H1 (cell line): ENCODE results near the gene DENND1A. TPM values are rescaled to one million over a fixed set of nuclear protein-coding genes. Genes with fewer than 3 reads are reported as not detected.

ENCODE experiments used
- CTCF ChIA-PET: fragments of 300-600 bp; sonication (Branson Sonifier 250); formaldehyde crosslinking; loops from one replicate; lab custom pipeline; 2021; ENCODE audit not compliant: partially characterized antibody; lab: Charles Lee
- POLR2A ChIA-PET: fragments of 300-600 bp; sonication (Branson Sonifier 250); formaldehyde crosslinking; loops from one replicate; lab custom pipeline; 2021; ENCODE audit warnings: inconsistent platforms; ENCODE audit not compliant: partially characterized antibody; lab: Charles Lee
- DNase-seq, 2 experiments: peaks; one replicate each; pipeline versions ENCODE4 v3.0.0 to v3.0.0-alpha.2; 2010 to 2022; ENCODE audit warnings: low spot score in 2 of 2, low read depth in 1 of 2, mixed read lengths in 1 of 2
- FAIRE-seq: peaks from 2 replicates; lab custom pipeline; 2011; peaks lifted over from hg19 to GRCh38; lab: Jason Lieb, UNC
- H2AFZ ChIP-seq: 2 replicates; pipeline ENCODE4 v1.8.1; 2012; ENCODE audit warnings: low read length, inconsistent platforms
- H2AK5ac ChIP-seq: 2 replicates; pipeline ENCODE4 v1.6.1; 2013; ENCODE audit warnings: low read depth, low read length
- H2BK120ac ChIP-seq: replicated peaks from 2 replicates; pipeline ENCODE3; 2013; ENCODE audit warnings: low read depth, low read length, inconsistent platforms
- H2BK12ac ChIP-seq: 2 replicates; pipeline ENCODE4 v1.6.1; 2013; ENCODE audit warnings: low read depth, low read length
- H2BK15ac ChIP-seq: 2 replicates; pipeline ENCODE4 v1.6.1; 2013; ENCODE audit warnings: low read length
- H2BK20ac ChIP-seq: 2 replicates; pipeline ENCODE4 v1.6.1; 2013; ENCODE audit warnings: low read length
- H2BK5ac ChIP-seq: 2 replicates; pipeline ENCODE4 v1.6.1; 2013; ENCODE audit warnings: low read depth, low read length
- H3K14ac ChIP-seq: 2 replicates; pipeline ENCODE4 v1.6.1; 2013; ENCODE audit warnings: inconsistent platforms; ENCODE audit not compliant: insufficient read length
- H3K18ac ChIP-seq: 2 replicates; pipeline ENCODE4 v1.6.1; 2013; ENCODE audit warnings: low read length; ENCODE audit errors: extremely low read depth
- H3K23ac ChIP-seq: 2 replicates; pipeline ENCODE4 v1.6.1; 2013; ENCODE audit warnings: inconsistent platforms; ENCODE audit not compliant: insufficient read length
- H3K23me2 ChIP-seq: 2 replicates; pipeline ENCODE4 v1.6.1; 2013; ENCODE audit warnings: low read depth, low read length
- H3K27ac ChIP-seq: 2 replicates; pipeline ENCODE4 v1.6.1; 2011; ENCODE audit warnings: low read depth, low read length, inconsistent platforms
- H3K27me3 ChIP-seq, 4 experiments: replicated peaks in 1 of 4; 1 replicate in 1 of 4; 2 replicates in 3 of 4; pipeline versions ENCODE4 v1.6.1 to v1.8.1; 2011 to 2013; ENCODE audit warnings: low read length in 3 of 4, mild to moderate bottlenecking in 3 of 4, inconsistent platforms in 2 of 4, mixed read lengths in 2 of 4, moderate library complexity in 1 of 4; ENCODE audit not compliant: control insufficient read depth in 3 of 4, insufficient read depth in 3 of 4; ENCODE audit errors: extremely low read depth in 1 of 4
- H3K36me3 ChIP-seq, 4 experiments: 2 replicates each; pipeline versions ENCODE4 v1.6.1 to v1.8.1; 2011 to 2013; ENCODE audit warnings: mild to moderate bottlenecking in 4 of 4, low read length in 3 of 4, moderate library complexity in 2 of 4, control low read depth in 1 of 4, inconsistent platforms in 1 of 4; ENCODE audit not compliant: insufficient read depth in 4 of 4, control insufficient read depth in 2 of 4
- H3K4ac ChIP-seq: replicated peaks from 2 replicates; pipeline ENCODE3; 2013; ENCODE audit warnings: low read length, low read depth, mixed read lengths, inconsistent platforms; ENCODE audit not compliant: insufficient read length
- H3K4me1 ChIP-seq, 4 experiments: replicated peaks in 1 of 4; 1 replicate in 1 of 4; 2 replicates in 3 of 4; pipeline versions ENCODE4 v1.6.1 to v1.8.1; 2011 to 2013; ENCODE audit warnings: low read length in 3 of 4, inconsistent platforms in 2 of 4, mixed read lengths in 1 of 4; ENCODE audit not compliant: insufficient read depth in 4 of 4, control insufficient read depth in 3 of 4
- H3K4me2 ChIP-seq, 2 experiments: 2 replicates each; pipeline versions ENCODE4 v1.6.1 to v1.8.1; 2011 to 2013; ENCODE audit warnings: low read depth in 2 of 2, low read length in 2 of 2, control low read depth in 1 of 2, inconsistent platforms in 1 of 2, mild to moderate bottlenecking in 1 of 2; ENCODE audit not compliant: insufficient read depth in 1 of 2
- H3K4me3 ChIP-seq, 4 experiments: fragments of 200-600, 300-600 bp in 1 of 4; sonication (generic), shearing (Covaris generic), sonication (Bioruptor Twin) in 1 of 4; 2 replicates each; pipeline versions ENCODE4 v1.5.1 to v1.8.1; 2011 to 2016; ENCODE audit warnings: low read length in 4 of 4, low read depth in 3 of 4, control low read depth in 2 of 4, inconsistent platforms in 2 of 4, mild to moderate bottlenecking in 2 of 4, mixed read lengths in 1 of 4, moderate library complexity in 1 of 4; ENCODE audit not compliant: insufficient read depth in 2 of 4; ENCODE audit errors: extremely low read depth in 1 of 4
- H3K56ac ChIP-seq: replicated peaks from 2 replicates; pipeline ENCODE3; 2013; ENCODE audit warnings: low read depth, mild to moderate bottlenecking, mixed read lengths, low read length, inconsistent platforms; ENCODE audit not compliant: insufficient read length
- H3K79me1 ChIP-seq: 2 replicates; pipeline ENCODE4 v1.6.1; 2013; ENCODE audit warnings: low read depth, low read length, control low read depth
- H3K79me2 ChIP-seq, 2 experiments: 2 replicates each; pipeline versions ENCODE4 v1.6.1 to v1.8.1; 2012 to 2013; ENCODE audit warnings: low read length in 2 of 2, mild to moderate bottlenecking in 2 of 2, inconsistent platforms in 1 of 2; ENCODE audit not compliant: insufficient read depth in 2 of 2, control insufficient read depth in 1 of 2
- H3K9ac ChIP-seq, 4 experiments: replicated peaks in 1 of 4; 1 replicate in 1 of 4; 2 replicates in 3 of 4; pipeline versions ENCODE4 v1.6.1 to v1.8.1; 2011 to 2013; ENCODE audit warnings: low read depth in 3 of 4, low read length in 3 of 4, control low read depth in 2 of 4, mild to moderate bottlenecking in 2 of 4, moderate library complexity in 2 of 4, inconsistent platforms in 1 of 4; ENCODE audit errors: extremely low read depth in 1 of 4
- H3K9me3 ChIP-seq, 2 experiments: 2 replicates each; pipeline versions ENCODE4 v1.6.1 to v1.8.1; 2012 to 2013; ENCODE audit warnings: mild to moderate bottlenecking in 2 of 2, moderate library complexity in 2 of 2, control low read depth in 1 of 2, inconsistent platforms in 1 of 2, low read depth in 1 of 2, low read length in 1 of 2, mixed read lengths in 1 of 2; ENCODE audit not compliant: insufficient read depth in 2 of 2
- H4K20me1 ChIP-seq, 2 experiments: replicated peaks in 1 of 2; 2 replicates each; pipeline versions ENCODE3 to v1.8.1; 2011 to 2013; ENCODE audit warnings: inconsistent platforms in 2 of 2, low read length in 2 of 2, mild to moderate bottlenecking in 1 of 2; ENCODE audit not compliant: insufficient read depth in 2 of 2, control insufficient read depth in 1 of 2
- H4K5ac ChIP-seq: 2 replicates; pipeline ENCODE4 v1.6.1; 2013; ENCODE audit warnings: low read length, low read depth, mixed read lengths, inconsistent platforms; ENCODE audit not compliant: insufficient read length
- H4K8ac ChIP-seq: 2 replicates; pipeline ENCODE4 v1.8.0; 2013; ENCODE audit warnings: mild to moderate bottlenecking, moderate library complexity, low read length, inconsistent platforms; ENCODE audit not compliant: insufficient read depth; ENCODE audit errors: extremely low read depth
- H4K91ac ChIP-seq: replicated peaks from 2 replicates; pipeline ENCODE3; 2013; ENCODE audit warnings: low read length, mixed read lengths, inconsistent platforms; ENCODE audit not compliant: insufficient read length
- TAF7 ChIP-seq: optimal IDR thresholded peaks from 2 replicates; pipeline ENCODE3; 2011; ENCODE audit warnings: low read depth, mild to moderate bottlenecking, inconsistent platforms, low read length, moderate library complexity, borderline replicate concordance
- WGBS, 2 experiments: shearing (Covaris generic) in 1 of 2; methylation state at CpG; one replicate each; pipeline versions ENCODE4 v1.1.6 to v1.1.7; 2013 to 2015; ENCODE audit warnings: low lambda C conversion rate in 2 of 2, mixed read lengths in 2 of 2, inconsistent platforms in 1 of 2, low coverage in 1 of 2, missing lambda C conversion rate in 1 of 2; ENCODE audit not compliant: insufficient replicate concordance in 2 of 2, insufficient coverage in 1 of 2, insufficient read length in 1 of 2; ENCODE audit errors: extremely low coverage in 1 of 2, missing lambda C conversion rate in 1 of 2; 5-methylcytosine and 5-hydroxymethylcytosine counted together
- polyA plus RNA-seq, 7 experiments: library from polyadenylated mRNA; depleted of rRNA in 3 of 7; stranded (reverse) in 5 of 7; unstranded in 2 of 7; fragments of >200 nt in 5 of 7; fragments of 200-250 nt in 2 of 7; gene quantifications; 1 replicate in 5 of 7; 2 replicates in 1 of 7; 4 replicates in 1 of 7; pipeline versions ENCODE4 v1.2.1 to v1.2.3, GENCODE V29; 2011 to 2013; ENCODE audit warnings: missing spikeins in 2 of 7, mixed read lengths in 2 of 7
- total RNA-seq: library from RNA; stranded (reverse); fragmentation: NEBNext Ultra II Directional; extraction: Animal tissue kit (Norgen Biotek cat#: 25700); gene quantifications from 2 replicates; pipeline ENCODE4 v1.2.1, GENCODE V29; 2021

DENND1A gene
- total and polyA plus RNA-seq, 2 of the 8 experiments (the other 6 are each of a cell fraction or from before 2014, with no cell fraction given), result 24.1 to 26.4 TPM

DNA sequence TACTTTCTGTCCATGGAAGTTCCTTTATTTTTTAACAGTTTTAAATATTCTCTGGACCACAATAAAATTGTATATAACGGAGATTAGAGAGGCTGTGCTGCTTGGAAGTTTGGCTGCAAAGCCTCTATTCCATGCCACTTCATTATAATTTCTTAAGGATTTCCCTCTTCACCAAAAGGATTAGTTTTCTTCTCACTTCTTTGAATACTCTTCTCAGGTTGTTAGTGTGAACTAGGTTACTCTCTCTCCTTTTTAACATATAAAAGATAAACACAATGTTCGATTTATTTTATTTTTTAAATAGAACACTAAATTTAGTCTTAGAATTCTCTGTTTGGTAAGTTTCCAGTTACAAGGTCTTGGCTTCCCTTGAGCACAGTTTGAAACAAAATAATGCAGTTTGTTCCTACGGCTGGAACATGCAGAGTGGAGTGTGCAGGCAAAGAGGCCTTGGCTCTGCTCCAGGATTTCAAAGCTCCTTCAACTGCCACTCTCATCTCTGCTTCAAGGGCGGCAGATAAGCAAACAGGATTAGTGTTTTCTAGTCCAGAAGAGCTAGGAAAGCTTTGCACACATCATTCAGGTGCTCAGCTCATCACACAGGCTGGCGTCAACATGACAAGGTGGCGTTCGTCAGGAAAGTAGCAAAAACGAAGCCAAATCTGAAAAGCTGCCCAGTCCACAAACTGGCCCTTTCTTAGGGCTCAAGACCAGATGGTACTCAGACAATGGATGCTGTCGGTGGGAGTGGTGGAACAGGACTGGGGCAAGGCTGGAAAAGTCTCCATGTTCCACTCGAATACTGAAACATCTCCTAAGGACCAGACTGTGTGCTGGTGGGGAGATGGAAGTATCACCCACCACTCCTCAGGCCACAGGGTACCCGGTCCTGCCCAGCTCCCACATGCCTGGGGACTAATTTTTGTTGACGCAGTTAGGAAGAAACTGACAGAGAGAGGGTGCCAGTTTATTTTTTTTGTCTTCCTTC lies 287.3 kb downstream of the DENND1A start:
- 91% methylated on average over 12 of the region's 12 CpGs; no CpG with 5 or more reads in 1 of the 2 experiments for WGBS, 2 experiments
- no peak overlapping the region for H3K9ac ChIP-seq
- H2BK120ac ChIP-seq, result no peak overlapping the region
- H2BK12ac ChIP-seq, result no peak overlapping the region
- no peak overlapping the region for H3K23ac ChIP-seq
- H3K4ac ChIP-seq, result no peak overlapping the region
- no peak overlapping the region for H2AFZ ChIP-seq
- H3K18ac ChIP-seq, result no peak overlapping the region
- no peak overlapping the region for H3K14ac ChIP-seq
- POLR2A ChIA-PET, result no interaction called here
- no peak overlapping the region for H2BK5ac ChIP-seq
- H4K91ac ChIP-seq, result no peak overlapping the region
- H3K9me3 ChIP-seq, result no peaks in the 10 kb centered on the region
- DNase-seq (no peak), FAIRE-seq (no peak)
- no peak overlapping the region for H4K8ac ChIP-seq
- CTCF ChIA-PET, result interaction anchor here (0.9 kb wide), 1 partner anchor 209 kb away, joined by 3 read pairs; no protein-coding TSS in a partner anchor
- no peaks in the 10 kb centered on the region for H3K27me3 ChIP-seq
- H2BK20ac ChIP-seq, result no peak overlapping the region
- H3K56ac ChIP-seq, result no peak overlapping the region
- no peak overlapping the region for H3K4me3 ChIP-seq
- H4K5ac ChIP-seq, result no peak overlapping the region
- H3K4me2 ChIP-seq, result no peak overlapping the region
- H3K4me1 ChIP-seq, result no peaks in the 10 kb centered on the region
- H2AK5ac ChIP-seq, result 0 out of 2 replicates have a peak overlapping the region, but pooled peaks have one; percentile 6
- H3K79me1 ChIP-seq, result no peaks in the 10 kb centered on the region
- no peaks in the 10 kb centered on the region; the same call in 1 of the 2 replicates for H3K23me2 ChIP-seq
- H3K27ac ChIP-seq, result no peak overlapping the region
- H3K79me2 ChIP-seq, result no peaks in the 10 kb centered on the region
- no peak for TF ChIP-seq TAF7
- no peak overlapping the region for H2BK15ac ChIP-seq
- H3K36me3 ChIP-seq, result no peaks in the 10 kb centered on the region; a peak in 1 of 8 replicates
- H4K20me1 ChIP-seq, result no peaks in the 10 kb centered on the region
